Endothelial cell of umbilical vein (primary cell): Measurements from ENCODE around the gene PTPRD. TPM values are rescaled to one million over a fixed set of nuclear protein-coding genes. Genes with fewer than 3 reads are reported as not detected.

Experiments used
- BruUV-seq: library from RNA; stranded (reverse); fragments of 400-500 nt; replicated peaks from 2 replicates; lab custom pipeline; 2021; lab: Mats Ljungman, UMichigan
- CTCF ChIA-PET: fragments of 300-600, 350-600 bp; sonication (Branson Sonifier 250); formaldehyde crosslinking; loops from one replicate; lab custom pipeline; 2021; ENCODE audit warnings: antibody characterized with exemption, inconsistent platforms; lab: Charles Lee
- POLR2A ChIA-PET: fragments of 300-600, 350-600 bp; sonication (Branson Sonifier 250); formaldehyde crosslinking; loops from one replicate; lab custom pipeline; 2021; ENCODE audit warnings: antibody characterized with exemption, inconsistent platforms; lab: Charles Lee
- DNase-seq: peaks from one replicate; pipeline ENCODE4 v3.0.0-alpha.2; 2011; ENCODE audit warnings: low read depth, low spot score
- FAIRE-seq: peaks from 2 replicates; lab custom pipeline; 2011; peaks lifted over from hg19 to GRCh38; lab: Jason Lieb, UNC
- H2AFZ ChIP-seq: 2 replicates; pipeline ENCODE4 v1.6.0; 2012; ENCODE audit warnings: low read depth, low read length, control low read depth, inconsistent platforms
- H3K27ac ChIP-seq: 2 replicates; pipeline ENCODE4 v1.5.1; 2011; ENCODE audit warnings: low read depth, mild to moderate bottlenecking, control low read depth, low read length, moderate library complexity; ENCODE audit not compliant: insufficient read depth
- H3K27me3 ChIP-seq, 2 experiments: 2 replicates each; pipeline versions ENCODE4 v1.6.0 to v1.6.1; 2011; ENCODE audit warnings: low read length in 2 of 2, mixed read lengths in 1 of 2; ENCODE audit not compliant: control insufficient read depth in 2 of 2, insufficient read depth in 2 of 2
- H3K36me3 ChIP-seq, 2 experiments: 2 replicates in 1 of 2; 3 replicates in 1 of 2; pipeline ENCODE4 v1.5.1; 2011; ENCODE audit warnings: low read length in 2 of 2, mild to moderate bottlenecking in 1 of 2, moderate library complexity in 1 of 2; ENCODE audit not compliant: control insufficient read depth in 2 of 2, insufficient read depth in 2 of 2; ENCODE audit errors: extremely low read depth in 1 of 2
- H3K4me1 ChIP-seq: 3 replicates; pipeline ENCODE4 v1.5.1; 2011; ENCODE audit warnings: mild to moderate bottlenecking, low read length; ENCODE audit not compliant: control insufficient read depth, insufficient read depth; ENCODE audit errors: extremely low read depth
- H3K4me2 ChIP-seq: 2 replicates; pipeline ENCODE4 v1.6.1; 2011; ENCODE audit warnings: low read length, control low read depth, mixed read lengths; ENCODE audit not compliant: insufficient read depth
- H3K4me3 ChIP-seq, 3 experiments: fragments of 200-600 bp in 1 of 3; sonication (generic), shearing (Covaris generic) in 1 of 3; replicated peaks in 1 of 3; 2 replicates each; pipeline ENCODE4 v1.5.1; 2011 to 2016; ENCODE audit warnings: control low read depth in 3 of 3, low read length in 3 of 3, mild to moderate bottlenecking in 2 of 3, inconsistent platforms in 1 of 3, low read depth in 1 of 3, moderate library complexity in 1 of 3; ENCODE audit not compliant: insufficient read depth in 1 of 3
- H3K79me2 ChIP-seq: 2 replicates; pipeline ENCODE4 v1.6.0; 2012; ENCODE audit warnings: low read length, inconsistent platforms; ENCODE audit not compliant: control insufficient read depth, insufficient read depth
- H3K9ac ChIP-seq: replicated peaks from 2 replicates; pipeline ENCODE3; 2011; ENCODE audit warnings: low read length, control low read depth; ENCODE audit not compliant: insufficient read depth; ENCODE audit errors: extremely low read depth
- H3K9me1 ChIP-seq: replicated peaks from 3 replicates; pipeline ENCODE4 v1.6.0; 2011; ENCODE audit warnings: mild to moderate bottlenecking, low read length; ENCODE audit not compliant: control insufficient read depth, insufficient read depth; ENCODE audit errors: extremely low read depth
- H3K9me3 ChIP-seq: replicated peaks from 2 replicates; pipeline ENCODE4 v1.5.1; 2012; ENCODE audit warnings: low read length, inconsistent platforms; ENCODE audit not compliant: control insufficient read depth, insufficient read depth
- H4K20me1 ChIP-seq: replicated peaks from 2 replicates; pipeline ENCODE3; 2011; ENCODE audit warnings: mild to moderate bottlenecking, low read length; ENCODE audit not compliant: control insufficient read depth, insufficient read depth; ENCODE audit errors: extremely low read depth
- CTCF ChIP-seq, 2 donors: IDR thresholded peaks; 1 replicate in 1 of 2; 2 replicates in 1 of 2; pipeline ENCODE4 v1.5.1; 2011; ENCODE audit warnings: low read length in 2 of 2, mild to moderate bottlenecking in 2 of 2, moderate library complexity in 2 of 2, control low read depth in 1 of 2, inconsistent platforms in 1 of 2, low read depth in 1 of 2; ENCODE audit not compliant: insufficient read depth in 1 of 2; ENCODE audit errors: extremely low read depth in 1 of 2
- EZH2 ChIP-seq: IDR thresholded peaks from 2 replicates; pipeline ENCODE4 v1.6.1; 2012; ENCODE audit warnings: borderline replicate concordance, low read depth, mild to moderate bottlenecking, moderate library complexity, low read length, inconsistent platforms; ENCODE audit not compliant: severe bottlenecking
- FOS ChIP-seq: IDR thresholded peaks from 2 replicates; pipeline ENCODE4 v1.6.1; 2011; ENCODE audit warnings: mild to moderate bottlenecking, low read length, moderate library complexity, borderline replicate concordance; ENCODE audit not compliant: insufficient read depth
- GATA2 ChIP-seq: IDR thresholded peaks from 2 replicates; pipeline ENCODE4 v1.7.0; 2011; ENCODE audit warnings: low read depth, mild to moderate bottlenecking, moderate library complexity, mixed read lengths, low read length; ENCODE audit not compliant: insufficient read length, insufficient read depth
- JUN ChIP-seq: IDR thresholded peaks from 2 replicates; pipeline ENCODE4 v1.6.1; 2011; ENCODE audit warnings: borderline replicate concordance, low read depth; ENCODE audit not compliant: insufficient read length, insufficient read depth
- MAX ChIP-seq: IDR thresholded peaks from 2 replicates; pipeline ENCODE4 v1.6.1; 2011; ENCODE audit not compliant: insufficient read depth, insufficient read length
- MYC ChIP-seq: IDR thresholded peaks from one replicate; pipeline ENCODE4 v1.6.1; 2011; ENCODE audit warnings: mild to moderate bottlenecking, low read depth, low read length
- POLR2A ChIP-seq: IDR thresholded peaks from 2 replicates; pipeline ENCODE4 v1.6.1; 2012; ENCODE audit warnings: low read depth, mild to moderate bottlenecking, control low read depth, low read length
- POLR2AphosphoS5 ChIP-seq: IDR thresholded peaks from 2 replicates; pipeline ENCODE4 v1.6.1; 2012; ENCODE audit warnings: low read depth, mild to moderate bottlenecking, control low read depth, low read length, moderate library complexity; ENCODE audit not compliant: insufficient read depth
- dilution Hi-C: fragments of 300-500 bp; cut with MboI; formaldehyde crosslinking; loops from one replicate; pipeline ENCODE4 v1.15.0; 2019; ENCODE audit warnings: low sequenced_read_pairs; ENCODE audit not compliant: extremely low pct_ligation_motif_present
- intact Hi-C: fragments of 100-400 bp; cut with micrococcal nuclease; formaldehyde crosslinking; loops from one replicate; pipeline ENCODE4 v1.10.0; 2022
- polyA plus RNA-seq, 4 experiments: library from polyadenylated mRNA; depleted of rRNA in 3 of 4; stranded (reverse) in 3 of 4; unstranded in 1 of 4; fragments of >200 nt; gene quantifications; 2 replicates each; pipeline versions ENCODE4 v1.2.1 to v1.2.3, GENCODE V29; 2011 to 2012; ENCODE audit warnings: missing spikeins in 1 of 4
- total RNA-seq: library from RNA; stranded (reverse); gene quantifications from 2 replicates; pipeline ENCODE4 v1.2.3, GENCODE V29; 2021

Gene PTPRD
- total and polyA plus RNA-seq, 2 donors (not counting 3 experiments of a cell fraction or from before 2014, with no cell fraction given), result 5.5 to 5.7 TPM

- CTCF ChIA-PET, result interaction anchor here (1.0 kb wide), 1 partner anchor 1448 kb away, joined by 3 read pairs; no protein-coding TSS in a partner anchor
- Histone ChIP-seq H3K36me3 (no peaks in the 10 kb centered on the region), H2AFZ (no peak overlapping the region), H3K9me1 (no peaks in the 10 kb centered on the region), H3K9me3 (no peaks in the 10 kb centered on the region), H3K27ac (no peak overlapping the region), H3K4me2 (no peak overlapping the region), H4K20me1 (no peaks in the 10 kb centered on the region), H3K27me3 (no peaks in the 10 kb centered on the region), H3K79me2 (no peaks in the 10 kb centered on the region), H3K9ac (no peak overlapping the region), H3K4me1 (no peaks in the 10 kb centered on the region), H3K4me3 (no peak overlapping the region)
- DNase-seq (no peak), FAIRE-seq (no peak)
- BruUV-seq, result no TSS peak
- intact Hi-C loops (no loop called here), dilution Hi-C loops (no loop called here)
- POLR2A ChIA-PET, result no interaction called here
- TF ChIP-seq CTCF (IDR thresholded peaks at IDR 0.05; ENCODE audit: extremely low read depth in 1 of 2, insufficient read depth in 1 of 2, low read depth in 1 of 2, low read length in 2 of 2) (no peak), POLR2A (no peak), JUN (no peak), MAX (no peak), EZH2 (no peak), MYC (no peak), GATA2 (no peak), POLR2AphosphoS5 (no peak), FOS (no peak)
These were observed 2118.2 kb downstream of the PTPRD start for GRCh38 chr9:8494571-8494970.
